HG02678 (cell line): ENCODE data around the gene DOK7.
"Not testable (repeated sequence)": the region's sequence is repeated elsewhere in the genome, so short reads cannot be mapped to it uniquely, and the experiment has no call there.

ENCODE experiments used
- ATAC-seq: cut with Tn5 transposase; IDR thresholded peaks from one replicate; pipeline ENCODE4 v1.9.1; 2021; ENCODE audit warnings: mild to moderate bottlenecking, moderate library complexity; ENCODE audit not compliant: unreplicated experiment

Gene DOK7

GRCh38 chr4:3442959-3443749, 20.0 kb upstream of the DOK7 start:
- peak; percentile 57 for ATAC-seq

GRCh38 chr4:3443750-3444309, 19.3 kb upstream of the DOK7 start:
- no peak for ATAC-seq

- ATAC-seq = no peak
These were observed 18.6 kb upstream of the DOK7 start for GRCh38 chr4:3444351-3445110.

- ATAC-seq = no peak
These were observed 17.8 kb upstream of the DOK7 start for GRCh38 chr4:3445111-3445820.

GRCh38 chr4:3445829-3446545, 17.1 kb upstream of the DOK7 start:
- ATAC-seq = no peak

- ATAC-seq = no peak
These were observed 16.3 kb upstream of the DOK7 start for GRCh38 chr4:3446631-3447320.

- no peak for ATAC-seq
These were observed 15.4 kb upstream of the DOK7 start for GRCh38 chr4:3447431-3448395.

GRCh38 chr4:3449047-3449573, 14.0 kb upstream of the DOK7 start:
- no peak for ATAC-seq

GRCh38 chr4:3449574-3450534, 13.3 kb upstream of the DOK7 start:
- no peak for ATAC-seq

- ATAC-seq = no peak
These were observed 12.5 kb upstream of the DOK7 start for GRCh38 chr4:3450643-3451042.

GRCh38 chr4:3451956-3452355, 11.2 kb upstream of the DOK7 start:
- ATAC-seq = no peak

- ATAC-seq = no peak
These were observed 10.7 kb upstream of the DOK7 start for GRCh38 chr4:3452376-3452775.

- not testable (repeated sequence) for ATAC-seq
These were observed 7.5 kb upstream of the DOK7 start for GRCh38 chr4:3455596-3455995.

- no peak for ATAC-seq
These were observed 4.7 kb upstream of the DOK7 start for GRCh38 chr4:3458371-3458770.

- ATAC-seq = not testable (repeated sequence)
These were observed 4.0 kb upstream of the DOK7 start for GRCh38 chr4:3459156-3459555.

GRCh38 chr4:3460926-3461325, 2.2 kb upstream of the DOK7 start:
- ATAC-seq = no peak

GRCh38 chr4:3461515-3462291, 1.4 kb upstream of the DOK7 start:
- no peak for ATAC-seq
